Measurements from ENCODE around the gene CNTD1. TPM values are rescaled to one million over a fixed set of nuclear protein-coding genes. Genes with fewer than 3 reads are reported as not detected.
"Not testable (repeated sequence)": the region's sequence is repeated elsewhere in the genome, so short reads cannot be mapped to it uniquely, and the experiment has no call there.

CNTD1 gene
- total RNA-seq, 1 donor from 2014 or later, result 0.09 TPM

DNA sequence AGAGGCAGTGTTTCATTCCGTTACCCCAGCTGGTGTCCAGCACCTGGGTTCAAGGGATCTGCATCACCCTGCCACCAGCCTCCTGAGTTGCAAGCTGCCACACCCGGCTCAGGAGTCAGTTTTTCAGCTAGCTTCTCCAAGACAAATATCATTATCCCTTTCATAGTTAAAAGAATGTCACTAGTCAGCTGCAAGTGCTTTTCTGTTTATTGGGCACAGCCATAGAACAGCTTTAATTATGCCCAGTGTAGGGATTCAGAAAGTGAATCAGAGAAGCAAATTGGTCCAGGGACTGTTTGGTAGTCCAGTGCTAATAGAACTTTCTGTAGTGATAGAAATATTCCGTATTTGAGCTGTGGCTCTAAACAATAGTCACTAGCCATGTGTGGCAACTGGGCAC lies 49.4 kb downstream of the CNTD1 start:
- DNase-seq (ENCODE audit: low spot score in 2 of 2, unreplicated experiment in 2 of 2), result no peak
- H3K27me3 Mint-ChIP-seq (ENCODE audit: low read depth), result peaks cover 4% of the 10 kb centered on the region
- H3K4me3 Mint-ChIP-seq, result no peak overlapping the region
- TF ChIP-seq, protein P1, sequence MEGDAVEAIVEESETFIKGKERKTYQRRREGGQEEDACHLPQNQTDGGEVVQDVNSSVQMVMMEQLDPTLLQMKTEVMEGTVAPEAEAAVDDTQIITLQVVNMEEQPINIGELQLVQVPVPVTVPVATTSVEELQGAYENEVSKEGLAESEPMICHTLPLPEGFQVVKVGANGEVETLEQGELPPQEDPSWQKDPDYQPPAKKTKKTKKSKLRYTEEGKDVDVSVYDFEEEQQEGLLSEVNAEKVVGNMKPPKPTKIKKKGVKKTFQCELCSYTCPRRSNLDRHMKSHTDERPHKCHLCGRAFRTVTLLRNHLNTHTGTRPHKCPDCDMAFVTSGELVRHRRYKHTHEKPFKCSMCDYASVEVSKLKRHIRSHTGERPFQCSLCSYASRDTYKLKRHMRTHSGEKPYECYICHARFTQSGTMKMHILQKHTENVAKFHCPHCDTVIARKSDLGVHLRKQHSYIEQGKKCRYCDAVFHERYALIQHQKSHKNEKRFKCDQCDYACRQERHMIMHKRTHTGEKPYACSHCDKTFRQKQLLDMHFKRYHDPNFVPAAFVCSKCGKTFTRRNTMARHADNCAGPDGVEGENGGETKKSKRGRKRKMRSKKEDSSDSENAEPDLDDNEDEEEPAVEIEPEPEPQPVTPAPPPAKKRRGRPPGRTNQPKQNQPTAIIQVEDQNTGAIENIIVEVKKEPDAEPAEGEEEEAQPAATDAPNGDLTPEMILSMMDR (IDR thresholded peaks at IDR 0.05; ENCODE audit: unreplicated experiment), result no peak
- H3K36me3 Mint-ChIP-seq, result peaks cover 3% of the 10 kb centered on the region
- H3K27ac Mint-ChIP-seq, result no peak overlapping the region
- H3K9me3 Mint-ChIP-seq, result no peaks in the 10 kb centered on the region
- H3K4me1 Mint-ChIP-seq, result no peaks in the 10 kb centered on the region

DNA sequence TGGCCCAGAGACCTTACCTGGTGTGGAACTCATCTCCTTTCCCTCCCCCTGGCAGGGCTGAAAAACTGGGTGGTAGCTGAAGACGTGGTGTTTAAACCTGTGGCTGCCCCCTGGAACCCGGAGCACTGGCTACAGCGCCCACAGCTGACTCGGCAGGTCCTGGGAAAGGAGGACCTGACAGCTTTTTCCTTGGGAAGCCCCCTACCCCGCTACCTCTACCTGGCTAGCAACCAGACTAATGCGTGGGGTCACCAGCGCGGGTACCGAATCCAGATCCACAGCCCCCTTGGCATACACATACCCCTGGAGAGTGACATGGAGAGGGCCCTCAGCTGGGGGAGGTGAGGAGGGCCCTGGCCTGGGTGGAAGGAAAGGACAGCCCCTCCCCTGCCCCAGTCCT lies 50.4 kb downstream of the CNTD1 start:
- Mint-ChIP-seq H3K4me1 (no peaks in the 10 kb centered on the region), H3K27me3 (ENCODE audit: low read depth) (peaks cover 5% of the 10 kb centered on the region), H3K4me3 (no peak overlapping the region), H3K27ac (no peak overlapping the region), H3K36me3 (peaks cover 2% of the 10 kb centered on the region), H3K9me3 (no peaks in the 10 kb centered on the region)
- TF ChIP-seq, protein P1 (IDR thresholded peaks at IDR 0.05; ENCODE audit: unreplicated experiment), result no peak
- no peak for DNase-seq (ENCODE audit: low spot score in 2 of 2, unreplicated experiment in 2 of 2)

DNA sequence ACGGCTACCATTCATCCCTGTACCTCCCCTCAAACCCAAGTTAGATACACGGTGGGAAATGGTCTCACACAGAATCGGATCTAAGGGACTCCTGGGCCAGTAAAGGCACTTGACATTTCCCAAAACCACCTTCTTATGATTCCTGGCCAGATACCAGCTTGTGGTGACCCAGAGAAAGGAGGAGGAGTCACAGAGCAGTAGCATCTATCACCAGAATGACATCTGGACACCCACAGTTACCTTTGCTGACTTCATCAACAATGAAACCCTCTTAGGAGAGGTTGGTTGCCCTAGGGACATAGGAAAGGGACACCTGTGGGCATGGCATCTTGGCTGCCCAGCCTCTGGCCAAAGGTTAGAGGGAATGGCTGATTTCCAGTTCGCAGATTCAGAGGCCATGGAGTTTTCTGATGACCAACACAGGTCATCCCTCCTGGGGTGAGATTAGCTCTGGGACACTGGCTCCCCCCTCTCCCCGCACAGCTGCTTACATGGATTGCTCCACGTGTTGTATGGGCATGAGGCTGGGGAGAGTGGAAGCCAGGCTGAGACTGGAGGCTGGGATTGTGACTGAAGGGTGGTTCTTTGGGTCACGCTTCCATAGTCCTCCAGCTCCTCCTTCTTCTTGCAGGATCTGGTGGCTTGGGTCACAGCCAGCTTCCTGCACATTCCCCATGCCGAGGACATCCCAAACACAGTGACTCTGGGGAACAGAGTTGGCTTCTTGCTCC lies 51.0 kb downstream of the CNTD1 start:
- no peak for DNase-seq (ENCODE audit: low spot score in 2 of 2, unreplicated experiment in 2 of 2)
- TF ChIP-seq, protein P1 (IDR thresholded peaks at IDR 0.05; ENCODE audit: unreplicated experiment), result no peak
- H3K36me3 Mint-ChIP-seq, result no peaks in the 10 kb centered on the region
- peaks cover 5% of the 10 kb centered on the region for H3K27me3 Mint-ChIP-seq (ENCODE audit: low read depth)
- H3K27ac Mint-ChIP-seq, result no peak overlapping the region
- H3K4me3 Mint-ChIP-seq, result no peak overlapping the region
- no peaks in the 10 kb centered on the region for H3K9me3 Mint-ChIP-seq
- no peaks in the 10 kb centered on the region for H3K4me1 Mint-ChIP-seq

DNA sequence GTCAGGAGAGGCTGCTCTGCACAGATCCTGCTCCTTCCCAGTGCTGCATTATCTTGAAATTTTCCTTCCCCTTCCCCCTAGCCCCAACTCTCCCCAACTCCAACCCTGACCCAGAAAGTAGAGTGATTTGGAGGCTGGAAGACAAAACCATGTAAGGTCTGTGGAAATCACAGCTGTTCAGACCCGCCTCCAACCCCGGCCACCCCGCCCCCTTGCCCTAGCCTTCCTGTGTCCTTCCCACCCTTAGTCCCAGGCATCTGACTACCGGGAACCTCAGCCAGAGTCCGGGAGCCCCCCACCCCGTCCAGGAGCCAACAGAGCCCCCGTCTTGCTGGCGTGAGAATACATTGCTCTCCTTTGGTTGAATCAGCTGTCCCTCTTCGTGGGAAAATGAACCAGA lies 52.3 kb downstream of the CNTD1 start, which contains the start of gene AOC3:
TSS of gene AOC3 (plus strand) at position 246 of the 400 bp plus-strand sequence. CDS start at position 391, 145 bp downstream.
- H3K27me3 Mint-ChIP-seq (ENCODE audit: low read depth), result peaks cover 5% of the 10 kb centered on the region
- H3K4me3 Mint-ChIP-seq, result no peak within 1 kb of the TSS
- DNase-seq (ENCODE audit: low spot score in 2 of 2, unreplicated experiment in 2 of 2), result no peak
- H3K4me1 Mint-ChIP-seq, result no peaks in the 10 kb centered on the region
- H3K27ac Mint-ChIP-seq, result no peak within 1 kb of the TSS
- H3K36me3 Mint-ChIP-seq, result no peaks in the 10 kb centered on the region
- TF ChIP-seq, protein P1 (IDR thresholded peaks at IDR 0.05; ENCODE audit: unreplicated experiment), result no peak
- no peaks in the 10 kb centered on the region for H3K9me3 Mint-ChIP-seq

DNA sequence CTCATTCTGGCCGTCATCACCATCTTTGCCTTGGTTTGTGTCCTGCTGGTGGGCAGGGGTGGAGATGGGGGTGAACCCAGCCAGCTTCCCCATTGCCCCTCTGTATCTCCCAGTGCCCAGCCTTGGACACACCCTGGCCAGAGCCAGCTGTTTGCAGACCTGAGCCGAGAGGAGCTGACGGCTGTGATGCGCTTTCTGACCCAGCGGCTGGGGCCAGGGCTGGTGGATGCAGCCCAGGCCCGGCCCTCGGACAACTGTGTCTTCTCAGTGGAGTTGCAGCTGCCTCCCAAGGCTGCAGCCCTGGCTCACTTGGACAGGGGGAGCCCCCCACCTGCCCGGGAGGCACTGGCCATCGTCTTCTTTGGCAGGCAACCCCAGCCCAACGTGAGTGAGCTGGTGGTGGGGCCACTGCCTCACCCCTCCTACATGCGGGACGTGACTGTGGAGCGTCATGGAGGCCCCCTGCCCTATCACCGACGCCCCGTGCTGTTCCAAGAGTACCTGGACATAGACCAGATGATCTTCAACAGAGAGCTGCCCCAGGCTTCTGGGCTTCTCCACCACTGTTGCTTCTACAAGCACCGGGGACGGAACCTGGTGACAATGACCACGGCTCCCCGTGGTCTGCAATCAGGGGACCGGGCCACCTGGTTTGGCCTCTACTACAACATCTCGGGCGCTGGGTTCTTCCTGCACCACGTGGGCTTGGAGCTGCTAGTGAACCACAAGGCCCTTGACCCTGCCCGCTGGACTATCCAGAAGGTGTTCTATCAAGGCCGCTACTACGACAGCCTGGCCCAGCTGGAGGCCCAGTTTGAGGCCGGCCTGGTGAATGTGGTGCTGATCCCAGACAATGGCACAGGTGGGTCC lies 52.9 kb downstream of the CNTD1 start:
- not testable (repeated sequence) for H3K4me1 Mint-ChIP-seq; H3K9me3 Mint-ChIP-seq; H3K4me3 Mint-ChIP-seq; H3K36me3 Mint-ChIP-seq; H3K27me3 Mint-ChIP-seq (ENCODE audit: low read depth); H3K27ac Mint-ChIP-seq; DNase-seq (ENCODE audit: low spot score in 2 of 2, unreplicated experiment in 2 of 2)

DNA sequence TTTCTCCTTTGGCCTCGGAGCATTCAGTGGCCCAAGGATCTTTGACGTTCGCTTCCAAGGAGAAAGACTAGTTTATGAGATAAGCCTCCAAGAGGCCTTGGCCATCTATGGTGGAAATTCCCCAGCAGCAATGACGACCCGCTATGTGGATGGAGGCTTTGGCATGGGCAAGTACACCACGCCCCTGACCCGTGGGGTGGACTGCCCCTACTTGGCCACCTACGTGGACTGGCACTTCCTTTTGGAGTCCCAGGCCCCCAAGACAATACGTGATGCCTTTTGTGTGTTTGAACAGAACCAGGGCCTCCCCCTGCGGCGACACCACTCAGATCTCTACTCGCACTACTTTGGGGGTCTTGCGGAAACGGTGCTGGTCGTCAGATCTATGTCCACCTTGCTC lies 53.7 kb downstream of the CNTD1 start:
- H3K4me3 Mint-ChIP-seq, result no peak overlapping the region
- no peak overlapping the region for H3K27ac Mint-ChIP-seq
- DNase-seq (ENCODE audit: low spot score in 2 of 2, unreplicated experiment in 2 of 2), result no peak

More for the DNA sequence above, 53.7 kb downstream of the CNTD1 start:
- peaks cover 5% of the 10 kb centered on the region for H3K27me3 Mint-ChIP-seq (ENCODE audit: low read depth)
- TF ChIP-seq, protein P1 (IDR thresholded peaks at IDR 0.05; ENCODE audit: unreplicated experiment), result no peak
- no peaks in the 10 kb centered on the region for H3K4me1 Mint-ChIP-seq
- H3K9me3 Mint-ChIP-seq, result no peaks in the 10 kb centered on the region
- H3K36me3 Mint-ChIP-seq, result no peaks in the 10 kb centered on the region
